ENCODE measurements around the gene ATIC.

DNA sequence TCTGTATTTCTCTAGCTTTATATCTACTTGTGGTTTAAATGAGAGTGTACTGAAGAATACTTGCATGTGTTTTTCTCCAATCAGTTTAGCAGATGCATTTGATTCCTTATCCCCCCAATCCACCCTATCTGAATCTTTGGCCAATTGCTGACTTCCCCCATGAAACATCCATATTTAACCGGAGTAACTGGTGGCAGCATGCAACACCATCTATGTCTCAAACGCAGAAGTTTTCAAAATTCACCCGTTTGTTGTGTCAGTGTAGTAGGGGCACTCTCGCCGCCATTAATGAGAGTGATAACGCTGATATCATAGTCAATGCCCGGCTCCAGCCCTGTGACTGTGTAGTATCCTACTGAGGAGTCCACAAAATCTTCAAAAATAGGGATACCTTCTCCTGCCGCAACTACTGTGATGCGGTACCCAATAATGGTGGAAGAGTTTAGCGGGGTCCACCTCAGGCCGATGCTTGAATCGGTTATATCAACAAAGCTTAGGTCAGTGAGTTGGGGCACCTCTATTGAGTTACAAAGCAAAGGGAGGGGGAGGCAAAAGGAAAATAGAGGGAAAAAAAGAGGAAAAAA is 80.9 kb downstream of the ATIC start:
- TF ChIP-seq, protein P1, sequence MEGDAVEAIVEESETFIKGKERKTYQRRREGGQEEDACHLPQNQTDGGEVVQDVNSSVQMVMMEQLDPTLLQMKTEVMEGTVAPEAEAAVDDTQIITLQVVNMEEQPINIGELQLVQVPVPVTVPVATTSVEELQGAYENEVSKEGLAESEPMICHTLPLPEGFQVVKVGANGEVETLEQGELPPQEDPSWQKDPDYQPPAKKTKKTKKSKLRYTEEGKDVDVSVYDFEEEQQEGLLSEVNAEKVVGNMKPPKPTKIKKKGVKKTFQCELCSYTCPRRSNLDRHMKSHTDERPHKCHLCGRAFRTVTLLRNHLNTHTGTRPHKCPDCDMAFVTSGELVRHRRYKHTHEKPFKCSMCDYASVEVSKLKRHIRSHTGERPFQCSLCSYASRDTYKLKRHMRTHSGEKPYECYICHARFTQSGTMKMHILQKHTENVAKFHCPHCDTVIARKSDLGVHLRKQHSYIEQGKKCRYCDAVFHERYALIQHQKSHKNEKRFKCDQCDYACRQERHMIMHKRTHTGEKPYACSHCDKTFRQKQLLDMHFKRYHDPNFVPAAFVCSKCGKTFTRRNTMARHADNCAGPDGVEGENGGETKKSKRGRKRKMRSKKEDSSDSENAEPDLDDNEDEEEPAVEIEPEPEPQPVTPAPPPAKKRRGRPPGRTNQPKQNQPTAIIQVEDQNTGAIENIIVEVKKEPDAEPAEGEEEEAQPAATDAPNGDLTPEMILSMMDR (IDR thresholded peaks at IDR 0.05) = no peak
- TF ChIP-seq POLR2A (IDR thresholded peaks at IDR 0.05) = no peak
